ENCODE results near the gene MIOS.
"Not testable (repeated sequence)": the region's sequence is repeated elsewhere in the genome, so short reads cannot be mapped to it uniquely, and the experiment has no call there.

Gene MIOS

DNA sequence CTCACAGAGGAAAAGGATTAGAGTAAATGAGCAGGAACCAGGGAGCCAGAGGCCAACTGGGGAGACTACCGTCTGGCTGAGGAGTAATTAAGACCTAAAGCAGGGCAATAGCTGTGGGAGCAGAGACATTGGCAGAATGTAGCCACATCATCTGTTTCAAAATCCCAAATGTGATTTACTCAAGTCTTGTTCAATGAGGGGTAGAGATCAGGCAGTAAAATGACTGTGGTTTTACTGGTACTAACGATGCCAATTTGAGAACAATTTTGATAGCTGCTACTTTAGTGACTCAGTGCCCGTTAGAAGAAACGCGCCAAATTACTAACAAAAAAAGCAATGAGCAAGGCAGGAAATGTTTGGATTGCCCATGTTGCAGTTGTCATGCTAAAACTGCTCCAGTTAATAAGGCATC is 12.7 kb upstream of the MIOS start:
- H3K36me3 ChIP-seq (ENCODE audit: insufficient read depth): no peaks in the 10 kb centered on the region
- TF ChIP-seq, protein P1, sequence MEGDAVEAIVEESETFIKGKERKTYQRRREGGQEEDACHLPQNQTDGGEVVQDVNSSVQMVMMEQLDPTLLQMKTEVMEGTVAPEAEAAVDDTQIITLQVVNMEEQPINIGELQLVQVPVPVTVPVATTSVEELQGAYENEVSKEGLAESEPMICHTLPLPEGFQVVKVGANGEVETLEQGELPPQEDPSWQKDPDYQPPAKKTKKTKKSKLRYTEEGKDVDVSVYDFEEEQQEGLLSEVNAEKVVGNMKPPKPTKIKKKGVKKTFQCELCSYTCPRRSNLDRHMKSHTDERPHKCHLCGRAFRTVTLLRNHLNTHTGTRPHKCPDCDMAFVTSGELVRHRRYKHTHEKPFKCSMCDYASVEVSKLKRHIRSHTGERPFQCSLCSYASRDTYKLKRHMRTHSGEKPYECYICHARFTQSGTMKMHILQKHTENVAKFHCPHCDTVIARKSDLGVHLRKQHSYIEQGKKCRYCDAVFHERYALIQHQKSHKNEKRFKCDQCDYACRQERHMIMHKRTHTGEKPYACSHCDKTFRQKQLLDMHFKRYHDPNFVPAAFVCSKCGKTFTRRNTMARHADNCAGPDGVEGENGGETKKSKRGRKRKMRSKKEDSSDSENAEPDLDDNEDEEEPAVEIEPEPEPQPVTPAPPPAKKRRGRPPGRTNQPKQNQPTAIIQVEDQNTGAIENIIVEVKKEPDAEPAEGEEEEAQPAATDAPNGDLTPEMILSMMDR (conservative IDR thresholded peaks at IDR 0.05; ENCODE audit: low read depth, low read length): no peak
- no peak overlapping the region for H3K4me2 ChIP-seq
- no peaks in the 10 kb centered on the region for H4K20me1 ChIP-seq (ENCODE audit: insufficient read depth)
- H3K79me2 ChIP-seq (ENCODE audit: insufficient read depth, low read depth): no peaks in the 10 kb centered on the region
- no peak overlapping the region for H3K4me3 ChIP-seq (IDR thresholded peaks at IDR 0.05; ENCODE audit: insufficient read depth, low read depth, low read length)
- H2AFZ ChIP-seq (ENCODE audit: low read depth): no peak overlapping the region
- no peaks in the 10 kb centered on the region for H3K4me1 ChIP-seq (ENCODE audit: low read depth, poor library complexity, severe bottlenecking)
- no peak overlapping the region for H3K9ac ChIP-seq
- H3K27me3 ChIP-seq (ENCODE audit: insufficient read depth, low read depth): no peaks in the 10 kb centered on the region
- no peak overlapping the region for H3K27ac ChIP-seq

DNA sequence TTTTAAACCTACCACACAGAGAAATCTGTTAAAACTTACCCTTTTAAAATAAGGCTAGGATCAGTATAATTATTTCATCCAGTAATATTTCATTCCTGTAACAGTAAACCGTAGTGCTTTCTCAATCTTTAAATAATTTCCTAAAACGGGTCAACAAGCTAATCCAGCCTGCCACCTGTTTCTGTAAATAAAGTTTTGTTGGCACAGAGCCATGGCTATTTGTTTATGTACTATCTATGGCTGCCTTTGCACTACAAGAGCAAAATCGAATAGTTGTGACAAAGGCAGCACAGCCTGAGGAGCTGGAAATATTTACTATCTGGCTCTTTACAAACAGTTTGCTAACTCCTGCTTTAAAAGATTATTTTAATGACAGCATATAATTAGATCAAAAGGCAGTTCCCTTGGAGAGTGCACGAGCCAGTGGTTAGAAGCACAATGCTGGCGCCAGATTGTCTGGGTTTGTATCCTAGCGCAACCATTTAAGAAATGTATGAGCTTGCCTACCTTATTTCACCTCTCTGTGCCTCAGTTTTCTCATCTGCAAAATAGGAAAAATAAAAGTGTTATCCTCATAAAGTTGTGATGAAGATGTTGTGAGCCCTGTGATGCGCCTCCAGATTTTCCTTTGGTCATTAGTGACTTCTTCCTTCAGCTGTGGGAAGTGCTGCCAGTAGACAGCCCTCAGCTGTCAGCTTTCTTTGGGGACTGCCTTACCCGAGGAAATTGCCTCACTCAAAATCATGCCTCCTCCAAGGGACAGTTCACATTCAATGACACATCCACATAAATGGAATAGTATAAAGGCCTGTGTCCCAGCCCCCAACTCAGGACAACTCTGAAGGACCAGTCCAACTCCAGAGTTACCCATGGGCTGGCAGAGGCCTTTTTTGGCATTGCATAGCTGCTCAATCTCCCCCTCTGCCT is 11.8 kb upstream of the MIOS start:
- H3K79me2 ChIP-seq (ENCODE audit: insufficient read depth, low read depth): no peaks in the 10 kb centered on the region
- no peaks in the 10 kb centered on the region for H4K20me1 ChIP-seq (ENCODE audit: insufficient read depth)
- H3K27ac ChIP-seq: no peak overlapping the region
- H3K9ac ChIP-seq: no peak overlapping the region
- no peak overlapping the region for H2AFZ ChIP-seq (ENCODE audit: low read depth)
- H3K4me2 ChIP-seq: no peak overlapping the region
- TF ChIP-seq, protein P1 (conservative IDR thresholded peaks at IDR 0.05; ENCODE audit: low read depth, low read length): no peak
- H3K4me1 ChIP-seq (ENCODE audit: low read depth, poor library complexity, severe bottlenecking): no peaks in the 10 kb centered on the region
- H3K4me3 ChIP-seq (IDR thresholded peaks at IDR 0.05; ENCODE audit: insufficient read depth, low read depth, low read length): no peak overlapping the region
- no peaks in the 10 kb centered on the region for H3K27me3 ChIP-seq (ENCODE audit: insufficient read depth, low read depth)
- H3K36me3 ChIP-seq (ENCODE audit: insufficient read depth): no peaks in the 10 kb centered on the region

DNA sequence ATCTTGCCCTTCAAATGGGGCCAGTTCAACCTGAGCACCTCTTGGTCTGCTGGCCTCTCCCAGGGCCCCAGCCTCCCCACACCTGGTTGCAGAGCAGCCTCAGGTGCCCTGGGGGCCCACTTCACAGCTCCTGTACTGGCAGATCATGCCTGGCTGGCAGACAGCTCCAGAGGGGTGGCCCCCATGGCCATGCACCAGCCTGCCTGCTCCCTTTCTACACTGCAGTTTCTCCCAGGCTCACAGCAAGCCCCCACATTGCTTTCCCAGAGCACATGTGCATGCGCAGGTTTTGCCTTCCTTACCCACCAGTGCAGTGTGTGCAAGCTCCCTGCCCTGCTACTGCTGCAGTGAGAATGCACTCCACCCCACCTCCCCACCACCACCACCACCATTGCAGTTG is 9.8 kb upstream of the MIOS start:
- Histone ChIP-seq H2AFZ (ENCODE audit: low read depth) (no peak overlapping the region), H3K36me3 (ENCODE audit: insufficient read depth) (no peaks in the 10 kb centered on the region), H4K20me1 (ENCODE audit: insufficient read depth) (no peaks in the 10 kb centered on the region), H3K4me3 (IDR thresholded peaks at IDR 0.05; ENCODE audit: insufficient read depth, low read depth, low read length) (no peak overlapping the region), H3K4me2 (no peak overlapping the region), H3K9ac (no peak overlapping the region), H3K79me2 (ENCODE audit: insufficient read depth, low read depth) (no peaks in the 10 kb centered on the region), H3K27ac (no peak overlapping the region), H3K4me1 (ENCODE audit: low read depth, poor library complexity, severe bottlenecking) (no peaks in the 10 kb centered on the region), H3K27me3 (ENCODE audit: insufficient read depth, low read depth) (no peaks in the 10 kb centered on the region)
- TF ChIP-seq, protein P1 (conservative IDR thresholded peaks at IDR 0.05; ENCODE audit: low read depth, low read length): no peak

DNA sequence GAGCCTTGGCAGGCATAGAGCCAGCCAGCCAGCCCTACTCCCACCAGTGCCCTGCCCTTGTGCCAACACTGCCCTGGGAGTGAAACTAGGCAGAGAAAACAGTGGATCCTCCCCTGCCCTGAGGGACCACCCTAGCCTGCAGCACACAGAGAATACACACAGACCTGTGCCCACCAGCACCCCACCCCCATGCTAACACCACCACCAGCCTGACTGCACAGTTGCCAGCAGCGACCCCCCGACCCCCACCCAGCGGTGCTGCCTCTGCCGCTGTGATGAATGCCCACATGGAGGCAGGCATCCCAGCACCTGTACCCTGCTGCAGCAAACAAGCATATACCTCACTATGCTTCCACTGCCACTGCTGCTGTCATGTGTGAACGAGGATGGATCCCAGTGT is 9.4 kb upstream of the MIOS start:
- no peak overlapping the region for H3K9ac ChIP-seq
- no peak overlapping the region for H3K4me2 ChIP-seq
- no peaks in the 10 kb centered on the region for H3K36me3 ChIP-seq (ENCODE audit: insufficient read depth)
- no peaks in the 10 kb centered on the region for H3K79me2 ChIP-seq (ENCODE audit: insufficient read depth, low read depth)
- H4K20me1 ChIP-seq (ENCODE audit: insufficient read depth): no peaks in the 10 kb centered on the region
- TF ChIP-seq, protein P1 (conservative IDR thresholded peaks at IDR 0.05; ENCODE audit: low read depth, low read length): no peak
- no peaks in the 10 kb centered on the region for H3K4me1 ChIP-seq (ENCODE audit: low read depth, poor library complexity, severe bottlenecking)
- no peak overlapping the region for H3K4me3 ChIP-seq (IDR thresholded peaks at IDR 0.05; ENCODE audit: insufficient read depth, low read depth, low read length)
- no peaks in the 10 kb centered on the region for H3K27me3 ChIP-seq (ENCODE audit: insufficient read depth, low read depth)
- H3K27ac ChIP-seq: no peak overlapping the region
- H2AFZ ChIP-seq (ENCODE audit: low read depth): no peak overlapping the region

DNA sequence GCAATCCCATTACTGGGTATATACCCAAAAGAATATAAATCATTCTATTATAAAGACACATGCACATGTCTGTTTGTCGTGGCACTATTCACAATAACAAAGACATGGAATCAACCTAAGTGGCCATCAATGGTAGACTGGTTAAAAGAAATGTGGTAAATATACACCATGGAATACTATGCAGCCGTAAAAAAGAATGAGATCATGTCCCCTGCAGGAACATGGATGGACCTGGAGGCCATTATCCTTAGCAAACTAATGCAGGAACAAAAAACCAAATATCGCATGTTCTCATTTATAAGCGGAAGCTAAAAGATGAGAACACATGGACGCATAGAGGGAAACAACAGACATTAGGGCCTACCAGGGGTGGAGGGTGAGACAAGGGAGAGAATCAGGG is 5.1 kb upstream of the MIOS start:
- H3K27me3 ChIP-seq (ENCODE audit: insufficient read depth, low read depth); H3K4me1 ChIP-seq (ENCODE audit: low read depth, poor library complexity, severe bottlenecking); H3K4me2 ChIP-seq; H2AFZ ChIP-seq (ENCODE audit: low read depth); H3K36me3 ChIP-seq (ENCODE audit: insufficient read depth); H3K79me2 ChIP-seq (ENCODE audit: insufficient read depth, low read depth); H3K27ac ChIP-seq; H3K4me3 ChIP-seq (IDR thresholded peaks at IDR 0.05; ENCODE audit: insufficient read depth, low read depth, low read length); H4K20me1 ChIP-seq (ENCODE audit: insufficient read depth); H3K9ac ChIP-seq: not testable (repeated sequence)
